K562 (cell line): ENCODE measurements around the gene ELK4. TPM values are rescaled to one million over a fixed set of nuclear protein-coding genes. Genes with fewer than 3 reads are reported as not detected.

Experiments used
- CTBP1 ChIP-seq: fragments of 450-650 bp; IDR thresholded peaks from 2 replicates; pipeline ENCODE4 v1.6.1; 2016; ENCODE audit warnings: borderline replicate concordance
- ELF4 ChIP-seq: fragments of 450-650 bp; formaldehyde crosslinking; IDR thresholded peaks from 2 replicates; pipeline ENCODE4 v1.4.0; 2022; ENCODE audit warnings: missing genetic modification characterization
- GATA2 ChIP-seq: sonication (generic); formaldehyde crosslinking; IDR thresholded peaks from 2 replicates; pipeline ENCODE4 v1.4.0; 2020; ENCODE audit warnings: mild to moderate bottlenecking, missing genetic modification reagents
- MBD2 ChIP-seq: sonication (generic); IDR thresholded peaks from 2 replicates; pipeline ENCODE4 v1.6.1; 2016; ENCODE audit warnings: low read depth, borderline replicate concordance
- RUNX1 ChIP-seq: sonication (generic); IDR thresholded peaks from 2 replicates; pipeline ENCODE4 v1.6.1; 2016; ENCODE audit warnings: antibody characterized with exemption, low read depth
- SRSF9 ChIP-seq: fragments of 200-400 bp; formaldehyde crosslinking; IDR thresholded peaks from 2 replicates; pipeline ENCODE4 v1.6.1; 2017; ENCODE audit warnings: low read depth, low read length, borderline replicate concordance
- ZNF318 ChIP-seq, 2 experiments: fragments of 450-650 bp; IDR thresholded peaks; 2 replicates each; pipeline ENCODE4 v1.6.1; 2016; ENCODE audit warnings: mild to moderate bottlenecking in 2 of 2, borderline replicate concordance in 1 of 2, low read depth in 1 of 2, moderate library complexity in 1 of 2
- ZNF592 ChIP-seq: fragments of 450-650 bp; IDR thresholded peaks from 2 replicates; pipeline ENCODE4 v1.6.1; 2017; ENCODE audit warnings: antibody characterized with exemption, mild to moderate bottlenecking
- polyA plus RNA-seq, 8 experiments: library from polyadenylated mRNA; depleted of rRNA in 4 of 8; stranded (reverse) in 5 of 8; unstranded in 3 of 8; fragments of >200 nt; fragmentation: Nextera tagmentation in 2 of 8; fragmentation: Illumina TruSeq in 1 of 8; extraction: Ambion mirVana in 2 of 8; extraction: Trizol in 1 of 8; gene quantifications; 2 replicates each; pipeline versions ENCODE4 v1.2.1 to v1.2.3, GENCODE V29; 2011 to 2014; ENCODE audit warnings: inconsistent platforms in 1 of 8, missing spikeins in 1 of 8
- total RNA-seq, 7 experiments: library from RNA; depleted of rRNA in 6 of 7; stranded (reverse); fragments of >200 nt in 6 of 7; fragmentation: Illumina TruSeq in 2 of 7; extraction: Trizol in 2 of 7; gene quantifications; 2 replicates each; pipeline versions ENCODE4 v1.2.1 to v1.2.3, GENCODE V29; 2011 to 2021; ENCODE audit warnings: low replicate concordance in 1 of 7
- TF ChIP-seq, protein P1 (sequence below): fragments of 200-800 bp; sonication (Bioruptor generic); IDR thresholded peaks from 2 replicates; pipeline ENCODE4 v1.6.1; 2017; ENCODE audit warnings: missing genetic modification characterization, missing compliant biosample characterization
- TF ChIP-seq, protein P2 (sequence below): sonication (generic); formaldehyde crosslinking; IDR thresholded peaks from 2 replicates; pipeline ENCODE4 v1.8.0; 2022; ENCODE audit warnings: mild to moderate bottlenecking, missing genetic modification reagents

Gene ELK4
- total and polyA plus RNA-seq, 9 of the 15 experiments (the other 6 are each of a cell fraction or from before 2014, with no cell fraction given) = 2.0 to 21.7 (median 9.2) TPM

GRCh38 chr1:205678286-205679111 is 46.7 kb upstream of the ELK4 start (continued):
- TF ChIP-seq ZNF318 (IDR thresholded peaks at IDR 0.05; ENCODE audit: borderline replicate concordance in 1 of 2, low read depth in 1 of 2) (peak in 1 of 2 experiments; percentile 100; a peak in 2 of 4 replicates), SRSF9 (no peak), GATA2 (CRISPR knock-in tag) (peak; percentile 97), ELF4 (CRISPR knock-in tag) (peak; percentile 77), ZNF592 (no peak), RUNX1 (peak; percentile 71; the same call in 1 of the 2 replicates), MBD2 (peak; percentile 86), CTBP1 (peak; percentile 92)
- TF ChIP-seq, protein P1, sequence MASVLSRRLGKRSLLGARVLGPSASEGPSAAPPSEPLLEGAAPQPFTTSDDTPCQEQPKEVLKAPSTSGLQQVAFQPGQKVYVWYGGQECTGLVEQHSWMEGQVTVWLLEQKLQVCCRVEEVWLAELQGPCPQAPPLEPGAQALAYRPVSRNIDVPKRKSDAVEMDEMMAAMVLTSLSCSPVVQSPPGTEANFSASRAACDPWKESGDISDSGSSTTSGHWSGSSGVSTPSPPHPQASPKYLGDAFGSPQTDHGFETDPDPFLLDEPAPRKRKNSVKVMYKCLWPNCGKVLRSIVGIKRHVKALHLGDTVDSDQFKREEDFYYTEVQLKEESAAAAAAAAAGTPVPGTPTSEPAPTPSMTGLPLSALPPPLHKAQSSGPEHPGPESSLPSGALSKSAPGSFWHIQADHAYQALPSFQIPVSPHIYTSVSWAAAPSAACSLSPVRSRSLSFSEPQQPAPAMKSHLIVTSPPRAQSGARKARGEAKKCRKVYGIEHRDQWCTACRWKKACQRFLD (CRISPR knock-in tag) = peak; percentile 98
- TF ChIP-seq, protein P2, sequence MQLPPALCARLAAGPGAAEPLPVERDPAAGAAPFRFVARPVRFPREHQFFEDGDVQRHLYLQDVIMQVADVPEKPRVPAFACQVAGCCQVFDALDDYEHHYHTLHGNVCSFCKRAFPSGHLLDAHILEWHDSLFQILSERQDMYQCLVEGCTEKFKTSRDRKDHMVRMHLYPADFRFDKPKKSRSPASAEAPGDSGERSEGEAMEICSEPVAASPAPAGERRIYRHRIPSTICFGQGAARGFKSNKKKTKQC (CRISPR knock-in tag) = no peak; the same call in 1 of the 2 replicates
